ENCODE measurements around the gene WRAP73.

WRAP73 gene

GRCh38 chr1:3664700-3665375 lies 14.9 kb upstream of the WRAP73 start:
- DNase-seq, result no peak

- DNase-seq, result no peak
Observed at GRCh38 chr1:3663999-3664699, 14.2 kb upstream of the WRAP73 start.

GRCh38 chr1:3662080-3662671 lies 12.3 kb upstream of the WRAP73 start:
- DNase-seq, result no peak

GRCh38 chr1:3661631-3662030 lies 11.7 kb upstream of the WRAP73 start:
- DNase-seq, result no peak

- DNase-seq, result no peak
Observed at GRCh38 chr1:3660704-3661103, 10.8 kb upstream of the WRAP73 start.

GRCh38 chr1:3659093-3659492 lies 9.2 kb upstream of the WRAP73 start:
- no peak for DNase-seq

- DNase-seq, result no peak
Observed at GRCh38 chr1:3658231-3658615, 8.3 kb upstream of the WRAP73 start.

- no peak for DNase-seq
Observed at GRCh38 chr1:3657578-3658230, 7.8 kb upstream of the WRAP73 start.

- DNase-seq, result no peak
Observed at GRCh38 chr1:3657096-3657475, 7.2 kb upstream of the WRAP73 start.

GRCh38 chr1:3656450-3657095 lies 6.7 kb upstream of the WRAP73 start:
- DNase-seq, result peak; percentile 68

GRCh38 chr1:3654549-3655281 lies 4.8 kb upstream of the WRAP73 start:
- no peak for DNase-seq

GRCh38 chr1:3653286-3653618 lies 3.3 kb upstream of the WRAP73 start:
- DNase-seq, result no peak

- no peak for DNase-seq
Observed at GRCh38 chr1:3652548-3653285, 2.8 kb upstream of the WRAP73 start.

GRCh38 chr1:3651930-3652547 lies 2.1 kb upstream of the WRAP73 start, which contains the start of gene TP73:
TP73 (plus strand) TSS chr1:3652516; CDS start chr1:3682366, 29,850 bp downstream.
- DNase-seq, result no peak

- no peak for DNase-seq
Observed at GRCh38 chr1:3651026-3651929, 1.4 kb upstream of the WRAP73 start.

- DNase-seq, result no peak
Observed at GRCh38 chr1:3650248-3651025, 534 bp upstream of the WRAP73 start.

- no peak for DNase-seq
Observed at GRCh38 chr1:3646596-3646995, 3.3 kb downstream of the WRAP73 start.

GRCh38 chr1:3645666-3646355 lies 4.1 kb downstream of the WRAP73 start:
- no peak for DNase-seq

- DNase-seq, result no peak
Observed at GRCh38 chr1:3645247-3645646, 4.7 kb downstream of the WRAP73 start.
